Activated CD4-positive, CD25-positive, alpha-beta regulatory T cell treated with anti-CD3 and anti-CD28 coated beads, Interleukin-2, amount 50 U/mL, for 16 hours (primary cell): ENCODE measurements around the gene JUP.

Source experiments
- DNase-seq: peaks from one replicate; pipeline ENCODE4 v3.0.0-alpha.2; 2020; ENCODE audit warnings: low read depth, low spot score

JUP gene

DNA sequence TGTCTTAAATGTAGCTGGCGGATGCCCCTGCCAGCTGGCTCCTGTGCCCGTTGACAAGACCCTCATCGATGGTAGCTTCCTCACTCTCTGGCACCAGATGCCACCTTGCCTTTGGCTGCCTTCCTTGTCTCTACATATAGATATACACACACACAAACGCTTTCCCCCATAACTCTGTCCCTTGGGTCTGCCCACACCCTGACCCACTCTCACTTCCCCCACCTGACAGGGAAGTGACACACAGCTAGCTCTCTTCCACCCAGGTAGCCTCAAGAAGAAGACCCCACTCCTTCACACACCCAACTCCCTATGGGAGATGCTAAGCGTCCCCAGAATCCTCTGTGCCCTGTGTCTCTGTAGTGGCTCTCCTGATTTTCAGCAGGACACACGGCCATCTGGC, 25.6 kb downstream of the JUP start:
- no peak for DNase-seq

DNA sequence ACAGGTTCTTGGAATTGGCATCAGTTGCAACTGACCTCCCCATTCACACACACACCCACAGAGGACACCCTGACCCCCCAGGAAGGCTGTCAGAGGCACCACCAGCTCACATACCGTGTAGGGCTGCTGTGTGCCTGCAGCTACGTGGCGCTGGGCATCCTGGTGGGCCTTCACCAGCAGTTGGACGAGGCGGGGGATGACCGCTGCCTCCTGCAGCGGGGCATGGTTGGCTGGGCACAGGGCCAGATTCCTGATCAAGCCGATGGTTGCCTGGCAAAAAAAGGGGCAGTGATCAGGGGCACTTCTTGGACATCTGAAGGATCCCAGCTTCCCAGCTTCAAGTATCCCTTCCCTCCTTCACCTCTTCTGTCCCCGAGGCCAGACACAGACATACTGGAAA, 27.9 kb downstream of the JUP start:
- DNase-seq: no peak

DNA sequence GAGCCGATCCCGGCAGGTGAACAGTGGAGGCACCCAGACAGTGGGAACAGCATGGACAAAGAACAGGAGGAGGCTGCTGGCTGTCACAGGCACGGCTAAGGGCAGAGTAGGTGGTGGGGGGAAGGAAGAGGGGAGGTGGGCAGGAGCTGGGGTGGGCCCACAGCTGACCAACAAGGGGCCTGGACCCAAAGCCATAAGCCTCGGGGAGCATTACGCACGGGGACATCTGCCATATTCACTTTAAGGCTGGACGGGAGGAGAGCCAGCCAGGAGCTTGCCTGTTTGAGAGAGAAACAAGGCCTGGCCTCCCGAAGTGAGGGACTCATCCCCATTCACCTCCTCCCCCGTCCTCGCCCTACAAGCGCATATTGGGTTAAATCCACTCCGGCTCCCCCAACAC, 32.4 kb downstream of the JUP start:
- DNase-seq: no peak

DNA sequence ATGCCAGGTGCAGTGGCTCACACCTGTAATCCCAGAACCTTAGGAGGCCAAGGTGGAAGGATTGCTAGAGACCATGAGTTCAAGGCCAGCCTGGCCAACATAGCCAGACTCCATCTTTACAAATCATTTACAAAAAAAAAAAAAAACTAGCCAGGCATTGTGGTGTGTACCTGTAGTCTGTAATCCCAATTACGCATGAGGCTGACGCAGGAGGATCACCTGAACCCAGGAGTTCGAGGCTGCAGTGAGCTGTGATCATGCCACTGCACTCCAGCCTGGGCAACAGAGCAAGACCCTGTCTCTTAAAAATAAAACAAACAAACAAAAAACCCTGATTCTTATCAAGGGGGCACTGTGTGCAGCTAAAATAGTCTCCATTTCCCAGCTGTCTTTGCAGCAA, 35.2 kb downstream of the JUP start:
- no peak for DNase-seq

DNA sequence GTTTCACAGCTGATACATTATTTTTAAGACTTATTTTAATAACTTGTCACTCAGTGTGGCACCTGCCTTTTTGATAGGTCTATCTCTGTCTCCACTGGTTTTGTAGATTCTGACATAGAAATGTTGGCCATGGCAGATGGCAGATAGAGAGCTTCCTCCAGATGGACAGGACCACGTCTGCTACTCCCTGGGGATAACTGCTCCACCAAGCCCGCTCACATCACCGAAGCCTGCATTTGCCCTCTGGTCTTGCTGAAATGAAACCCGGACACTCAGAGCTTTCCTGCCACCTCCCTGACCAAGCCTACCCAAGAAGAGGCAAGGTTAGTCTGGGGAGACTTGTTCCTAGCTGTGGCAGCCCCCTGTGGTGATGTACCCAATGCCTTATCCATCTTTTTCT, 35.6 kb downstream of the JUP start:
- DNase-seq: no peak

DNA sequence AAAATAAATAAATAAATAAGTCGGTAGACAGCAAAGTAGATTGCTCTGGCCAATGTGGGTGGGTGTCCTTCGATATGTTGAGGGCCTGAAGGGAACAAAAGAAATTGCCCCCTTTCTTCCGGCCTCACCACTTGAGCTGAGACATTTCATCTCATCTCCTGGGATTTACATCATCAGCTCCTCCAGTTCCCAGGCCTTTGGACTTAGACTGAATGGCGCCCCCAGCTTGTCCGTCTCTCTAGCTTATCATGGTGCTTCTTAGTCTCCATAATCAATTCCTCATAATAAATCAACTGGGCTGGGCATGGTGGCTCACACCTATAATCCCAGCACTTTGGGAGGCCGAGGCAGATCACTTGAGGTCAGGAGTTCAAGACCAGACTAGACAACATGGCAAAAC, 38.2 kb downstream of the JUP start:
- DNase-seq: no peak

DNA sequence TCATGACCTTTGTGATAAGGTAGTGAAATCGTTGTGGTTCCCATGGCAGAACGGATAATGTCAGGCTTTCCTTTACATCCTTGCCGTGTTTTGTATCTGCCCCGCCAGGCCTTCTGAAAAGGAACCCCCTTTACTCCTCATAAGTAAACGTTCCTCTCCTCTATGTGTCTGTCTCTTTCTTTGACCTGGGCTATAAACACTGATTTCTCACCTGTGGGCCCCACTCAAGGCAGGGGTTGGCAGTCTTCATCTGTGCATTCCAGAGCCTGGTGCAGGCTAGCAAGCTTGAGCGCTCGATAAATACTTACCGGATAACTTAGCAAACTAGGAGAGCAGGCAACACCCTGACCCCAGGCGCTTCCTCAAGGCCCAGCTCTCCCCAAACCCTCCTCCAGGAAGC, 44.8 kb downstream of the JUP start:
- DNase-seq: no peak

DNA sequence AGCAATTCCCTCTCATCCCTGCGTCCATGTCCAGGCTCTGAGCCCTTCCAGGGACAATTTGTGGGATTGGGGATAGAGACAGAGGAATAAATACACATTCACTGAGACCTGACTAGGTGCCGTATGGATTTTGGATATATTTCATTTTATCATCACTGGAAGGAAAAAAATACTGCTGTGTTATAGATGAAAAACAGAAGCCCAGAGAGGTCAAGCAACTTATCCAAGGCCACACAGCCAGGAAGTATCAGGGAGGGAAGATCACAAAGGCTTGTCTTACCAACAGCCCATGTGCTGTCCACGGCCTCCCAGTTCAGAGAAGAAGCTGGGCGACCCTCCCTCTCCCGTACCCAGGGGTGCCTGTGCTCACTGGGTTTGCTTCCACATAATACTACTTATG, 46.0 kb downstream of the JUP start:
- no peak for DNase-seq

DNA sequence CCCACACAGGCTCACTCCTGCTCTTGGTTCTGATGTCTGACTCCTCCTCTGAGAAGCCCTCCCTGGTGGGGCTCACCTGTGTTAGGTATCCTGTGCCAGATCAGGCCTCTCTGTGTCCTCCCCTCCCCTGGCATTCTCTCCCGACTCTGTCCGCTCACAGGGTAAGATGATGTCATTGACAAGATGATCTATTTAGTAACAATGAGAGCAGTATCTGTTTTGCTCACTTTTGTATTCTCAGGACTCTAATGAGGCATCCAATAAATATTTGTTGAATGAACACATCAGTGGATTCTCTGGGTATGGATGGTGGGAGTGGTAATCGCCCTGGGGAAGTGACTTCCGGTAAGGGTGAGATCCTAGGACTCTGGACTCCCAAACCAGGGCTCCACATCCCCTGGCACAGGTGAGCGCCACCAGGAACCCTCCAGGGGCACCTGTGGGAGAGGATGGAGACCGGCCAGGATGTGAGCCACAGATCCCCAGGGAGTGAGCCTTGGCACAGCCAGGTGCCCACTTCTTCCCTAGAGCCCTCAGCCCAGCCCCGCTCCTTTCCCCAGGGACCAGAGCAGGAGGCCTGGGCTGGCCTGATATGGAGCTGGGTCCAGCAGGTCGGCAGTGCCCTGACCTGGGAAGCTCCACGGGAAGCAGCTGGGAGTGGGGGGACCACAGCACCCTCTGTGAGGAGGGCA, 46.7 kb downstream of the JUP start:
- no peak for DNase-seq

DNA sequence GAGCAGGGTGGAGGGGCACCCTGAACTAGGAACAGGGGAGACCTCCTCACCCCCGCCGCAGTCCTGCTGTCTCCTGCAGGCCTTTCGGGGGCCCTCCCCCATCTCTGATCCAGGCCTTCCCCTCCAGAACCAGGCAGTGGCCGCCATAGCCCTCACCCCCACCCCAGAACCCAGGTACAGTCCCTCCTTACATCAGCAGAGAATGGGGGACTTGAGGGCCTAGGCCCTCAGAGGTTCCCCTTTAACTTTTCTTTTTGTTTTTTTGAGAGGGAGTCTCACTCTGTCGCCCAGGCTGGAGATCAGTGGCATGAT, 47.8 kb downstream of the JUP start:
- DNase-seq: no peak

DNA sequence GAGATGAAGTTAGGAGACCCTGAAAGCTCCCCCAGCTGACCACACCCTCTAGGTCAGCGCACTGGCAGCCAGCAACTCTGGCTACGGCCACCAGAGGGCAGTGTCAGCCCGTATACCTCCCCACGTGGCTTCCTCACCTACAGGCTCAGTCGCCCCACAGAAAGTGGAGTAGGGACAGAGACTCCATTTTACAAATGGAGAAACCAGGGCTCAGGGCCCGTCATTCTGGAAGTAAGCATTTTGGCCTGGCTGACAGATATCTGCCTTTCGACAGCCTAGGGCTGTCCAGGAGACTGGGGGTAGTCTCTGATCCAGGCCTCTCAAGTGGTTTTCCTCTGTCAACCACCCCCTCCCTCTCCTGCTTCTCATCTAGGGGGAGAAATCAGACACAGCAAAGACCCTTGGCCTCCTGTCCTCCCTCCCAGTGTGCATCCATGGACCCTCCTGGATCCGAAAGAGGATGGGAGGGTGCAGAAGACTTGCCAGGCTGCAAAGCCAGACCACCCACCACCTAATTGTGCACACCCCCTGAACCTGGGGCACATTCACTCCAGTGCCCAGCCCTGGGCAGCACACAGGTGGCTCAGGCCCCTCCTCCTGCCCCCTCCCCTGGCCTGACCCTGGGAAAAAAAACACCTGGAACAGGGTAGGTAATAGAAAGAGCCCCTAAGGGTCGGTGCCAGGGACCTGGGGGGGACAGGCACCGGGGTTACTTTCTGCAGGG, 48.3 kb downstream of the JUP start:
- peak; percentile 48 for DNase-seq

DNA sequence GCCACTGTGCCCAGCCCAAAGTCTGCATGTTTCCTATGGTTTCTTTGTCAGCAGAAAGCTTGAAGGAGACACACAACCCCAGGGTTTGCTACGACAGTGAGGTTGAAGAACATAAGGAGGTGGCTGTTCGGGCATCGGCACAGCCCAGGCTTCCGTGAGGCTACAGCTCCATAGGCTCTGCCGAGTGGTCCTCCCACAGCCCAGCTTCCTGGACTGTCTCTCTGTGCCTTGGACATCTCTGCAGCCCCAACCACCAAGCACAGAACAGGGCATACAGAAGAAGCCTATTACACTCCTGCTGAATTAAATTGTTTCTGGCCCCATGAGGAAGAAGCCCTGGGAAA, 48.9 kb downstream of the JUP start:
- DNase-seq: no peak

DNA sequence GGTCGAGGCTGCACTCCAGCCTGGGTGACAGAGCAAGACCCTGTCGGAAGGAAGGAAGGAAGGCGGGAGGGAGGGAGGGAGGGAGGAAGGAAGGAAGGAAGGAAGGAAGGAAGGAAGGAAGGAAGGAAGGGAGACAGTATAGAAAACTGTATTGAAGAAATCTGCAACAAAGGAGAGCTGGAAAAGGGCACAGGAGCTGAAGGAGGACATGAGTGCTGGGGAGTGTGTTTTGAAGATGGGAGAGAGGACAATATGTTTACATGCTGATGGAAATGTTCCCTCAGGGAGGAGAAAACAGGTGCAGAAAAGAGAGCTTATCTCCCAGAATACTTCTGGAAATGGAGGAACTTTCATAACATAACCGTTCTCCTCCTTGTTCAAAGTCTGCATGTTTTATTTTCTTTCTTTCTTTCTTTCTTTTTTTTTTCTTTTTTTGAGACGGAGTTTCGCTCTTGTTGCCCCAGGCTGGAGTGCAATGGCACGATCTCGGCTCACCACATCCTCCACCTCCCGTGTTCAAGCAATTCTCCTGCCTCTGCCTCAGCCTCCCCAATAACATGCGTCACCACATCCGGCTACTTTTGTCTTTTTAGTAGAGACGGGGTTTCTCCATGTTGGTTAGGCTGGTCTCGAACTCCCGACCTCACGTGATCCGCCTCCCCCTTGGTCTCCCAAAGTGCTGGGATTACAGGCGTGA, 49.4 kb downstream of the JUP start:
- no peak for DNase-seq

DNA sequence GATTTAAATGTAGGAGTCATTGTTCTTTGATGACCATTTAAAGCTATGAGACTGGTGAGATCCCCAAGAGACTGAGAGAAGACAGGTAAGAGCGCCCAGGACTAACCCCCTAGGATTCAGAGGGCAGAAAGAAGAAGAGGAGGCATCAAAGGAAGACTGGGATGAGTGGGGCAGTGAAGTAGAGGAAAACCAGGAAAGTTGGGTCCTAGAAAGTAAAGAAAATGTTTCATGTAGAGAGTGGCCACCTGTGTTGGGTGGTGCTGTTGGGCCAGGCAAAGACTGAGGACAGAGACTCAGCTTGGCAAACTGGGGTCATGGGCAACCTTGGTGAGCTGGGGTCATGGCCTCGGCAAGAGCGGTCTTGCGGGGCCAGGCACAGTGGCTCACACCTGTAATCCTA, 50.8 kb downstream of the JUP start:
- no peak for DNase-seq

DNA sequence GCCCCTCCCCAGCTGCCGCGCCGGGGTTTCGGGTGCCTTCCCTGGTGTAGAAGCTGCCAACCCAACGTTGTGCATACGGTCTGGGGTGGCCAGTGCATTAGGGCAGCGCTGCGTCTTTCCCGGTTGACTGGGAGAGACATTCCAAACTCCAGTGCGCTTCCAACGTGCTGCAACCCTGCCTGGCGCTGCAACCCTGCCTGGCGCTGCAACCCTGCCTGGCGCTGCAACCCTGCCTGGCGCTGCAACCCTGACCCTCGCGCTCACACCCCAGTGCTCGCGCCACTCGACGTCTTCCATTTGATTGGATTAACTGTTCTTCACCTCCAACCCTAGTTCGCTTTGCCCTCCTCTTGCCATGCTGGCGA, 51.6 kb downstream of the JUP start:
- no peak for DNase-seq

DNA sequence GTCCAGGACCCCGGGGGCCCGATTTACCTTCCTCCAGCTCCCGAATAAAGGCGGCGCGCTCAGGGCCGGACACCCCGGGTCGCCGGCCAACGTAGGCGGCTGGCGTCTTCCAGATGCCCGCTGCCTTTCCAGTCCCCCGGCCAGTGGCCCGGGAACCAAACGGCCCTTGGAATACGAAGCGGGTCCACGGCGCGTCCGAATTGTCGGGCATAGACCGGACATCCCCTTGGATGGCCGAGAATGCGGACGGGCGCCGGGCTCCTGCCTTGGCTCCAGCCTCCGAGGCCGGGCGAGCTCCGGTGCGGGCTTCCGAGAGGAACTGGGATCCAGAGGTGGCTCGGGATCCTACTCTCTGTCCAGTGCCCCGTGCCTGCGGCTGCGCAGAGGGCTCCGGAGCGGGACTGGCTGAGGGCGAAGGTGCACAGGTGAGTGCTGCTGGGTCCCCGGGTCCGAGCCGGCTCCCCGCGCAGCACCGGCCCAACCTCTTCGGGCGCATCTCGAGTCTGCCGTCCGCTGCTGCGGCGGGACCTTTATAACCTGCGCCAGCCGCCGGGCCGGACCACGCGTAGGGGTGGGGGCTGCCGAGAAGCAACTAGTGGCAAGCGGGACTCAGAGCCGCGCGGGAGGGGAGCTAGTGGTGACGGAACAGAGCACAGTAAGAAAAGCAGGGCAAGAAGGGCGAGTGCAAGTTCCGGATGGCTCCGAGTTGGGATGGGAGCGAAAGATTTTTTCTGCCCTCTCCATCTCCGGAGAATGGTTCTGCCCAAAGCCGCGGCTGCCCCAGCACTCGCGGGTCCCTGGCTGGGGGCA, 52.2 kb downstream of the JUP start, which contains the start of gene HAP1:
HAP1 (minus strand) TSS at position 505 of the 810 bp plus-strand sequence; CDS start at position 496, 9 bp downstream.
- DNase-seq: no peak

DNA sequence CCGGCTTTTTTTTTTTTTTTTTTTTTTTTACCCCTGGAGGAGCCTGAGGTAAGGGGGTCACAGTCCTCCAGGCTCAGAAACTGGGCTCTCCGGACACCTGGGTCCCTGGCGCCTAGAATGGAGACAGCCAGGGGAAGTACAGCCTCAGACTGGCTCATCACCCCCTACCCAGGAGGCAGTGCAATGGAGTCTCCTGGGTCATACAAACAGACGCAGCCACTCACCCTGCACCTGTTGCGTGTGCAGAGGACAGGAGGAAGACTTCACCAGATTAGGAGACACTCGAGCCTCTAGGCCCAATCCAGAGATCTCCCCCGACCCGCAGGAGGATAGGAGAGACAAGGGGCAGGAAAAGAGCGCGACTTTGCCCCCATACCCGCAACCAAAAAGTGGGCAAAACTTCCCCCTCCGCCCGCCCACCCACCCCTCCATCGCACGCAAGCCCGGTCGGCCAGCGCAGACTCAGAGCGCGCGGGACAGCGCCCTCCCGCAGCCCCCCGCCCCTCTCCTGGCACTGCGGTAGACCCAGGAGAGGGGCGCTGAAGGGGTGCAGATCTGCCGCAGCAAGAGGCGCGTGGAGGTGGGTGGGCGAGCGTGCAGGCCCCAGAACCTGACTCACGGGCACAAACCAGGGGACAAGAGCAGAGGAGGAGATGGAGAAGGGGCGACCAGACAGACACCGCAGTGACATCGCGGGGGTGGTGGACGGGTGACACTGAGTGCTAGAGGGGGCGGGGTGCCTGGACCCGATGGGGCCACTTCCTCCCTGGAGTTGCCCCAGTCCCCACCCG, 53.0 kb downstream of the JUP start:
- DNase-seq: no peak

DNA sequence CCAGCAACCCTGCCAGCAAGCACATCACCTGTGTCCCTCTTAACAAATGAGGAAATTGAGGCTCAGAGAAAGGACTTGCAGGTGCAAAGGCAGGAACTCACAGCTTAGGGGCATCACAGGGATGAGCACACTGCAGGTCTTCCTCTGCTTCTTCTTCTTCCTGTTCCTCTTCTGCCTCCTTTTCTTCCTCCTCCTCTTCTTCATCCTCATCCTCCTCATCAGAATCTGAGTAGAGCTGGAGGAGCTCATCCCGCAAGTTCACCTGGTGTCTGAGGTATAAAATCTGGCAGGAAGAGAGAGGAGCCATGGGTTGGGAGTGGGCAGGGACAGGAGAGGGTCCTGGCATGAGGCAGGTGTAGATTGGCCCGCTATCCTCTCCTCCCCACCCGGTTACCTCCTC, 54.7 kb downstream of the JUP start:
- no peak for DNase-seq

DNA sequence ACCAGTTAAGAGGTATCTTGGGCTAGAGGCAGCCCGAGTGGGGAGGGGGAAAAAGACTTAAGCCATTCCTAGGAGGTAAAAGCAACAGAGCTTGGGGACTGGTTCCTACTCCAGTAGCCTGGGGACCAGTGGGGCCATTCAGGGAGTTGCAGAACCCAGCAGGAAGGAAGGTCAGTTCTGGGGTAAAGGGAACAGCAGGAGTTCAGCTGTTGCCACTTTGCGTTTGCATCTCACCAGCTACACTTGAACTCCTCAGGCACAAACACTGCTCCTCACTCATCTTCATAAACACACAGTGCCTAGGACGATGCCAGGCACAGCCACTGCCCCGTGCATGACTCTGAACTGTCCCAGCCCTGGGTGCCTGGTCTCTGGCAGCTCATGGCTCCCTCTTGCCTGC, 56.0 kb downstream of the JUP start:
- no peak for DNase-seq

DNA sequence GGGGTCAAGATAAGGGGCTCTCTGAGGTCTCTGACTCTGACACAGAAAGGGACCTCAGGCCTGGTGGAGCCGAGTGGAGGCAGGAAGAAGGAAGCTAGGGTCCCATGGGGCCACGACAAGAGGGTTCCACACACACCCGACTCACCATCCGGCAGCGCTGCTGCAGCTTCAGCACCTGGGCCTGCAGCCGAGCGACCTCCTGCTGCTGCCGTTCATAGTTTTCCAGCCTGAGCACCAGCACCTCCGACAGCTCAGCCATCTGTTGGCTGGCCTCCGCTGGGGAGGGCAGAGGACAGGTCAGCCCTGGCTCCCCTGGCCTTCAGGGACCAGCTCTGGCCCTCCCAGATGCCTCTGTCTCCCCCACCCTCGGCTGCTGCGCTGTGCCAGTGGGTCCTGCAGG, 58.5 kb downstream of the JUP start:
- DNase-seq: no peak

DNA sequence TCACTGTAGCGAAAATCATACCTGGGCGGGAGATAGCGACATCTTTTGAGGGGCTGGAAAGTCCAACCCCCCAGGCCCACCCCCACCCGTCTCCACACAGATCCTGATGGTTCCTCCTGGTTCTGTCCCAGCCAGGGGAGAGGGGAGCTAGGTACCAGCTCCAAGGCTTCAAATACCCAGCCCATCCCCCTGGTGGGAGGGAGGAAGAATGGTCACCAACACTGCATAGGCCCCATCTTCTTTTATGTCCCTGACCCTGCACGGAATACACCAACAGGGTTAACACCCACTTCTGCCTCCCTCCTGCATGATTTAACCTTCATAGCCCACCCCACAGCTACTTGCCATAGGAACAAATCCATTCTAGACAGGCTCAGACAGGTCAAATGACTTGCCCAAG, 61.4 kb downstream of the JUP start:
- no peak for DNase-seq
